Central memory CD8-positive, alpha-beta T cell (primary cell): Measurements from ENCODE around the gene FAM13C.
"Not testable (repeated sequence)": the region's sequence is repeated elsewhere in the genome, so short reads cannot be mapped to it uniquely, and the experiment has no call there.

Source experiments
- ATAC-seq: fragments of 150-1000 bp; cut with Tn5 transposase; replicated peaks from 2 replicates; pipeline ENCODE4 v1.10.0; 2022; ENCODE audit warnings: mild to moderate bottlenecking, moderate FRiP score, moderate number of reproducible peaks; ENCODE audit not compliant: poor library complexity, severe bottlenecking; ENCODE audit errors: extremely low read depth
- DNase-seq, 2 donors: peaks; one replicate each; pipeline ENCODE4 v3.0.0; 2021; ENCODE audit warnings: low spot score in 2 of 2
- H3K27ac Mint-ChIP-seq: one replicate; pipeline ENCODE4 v1.8.0; 2022; ENCODE audit warnings: low read depth, mild to moderate bottlenecking, moderate library complexity, mixed read lengths
- H3K27me3 Mint-ChIP-seq: one replicate; pipeline ENCODE4 v1.8.0; 2022; ENCODE audit warnings: mixed read lengths
- H3K36me3 Mint-ChIP-seq: one replicate; pipeline ENCODE4 v1.8.0; 2022; ENCODE audit warnings: mild to moderate bottlenecking, moderate library complexity, mixed read lengths; ENCODE audit not compliant: insufficient read depth
- H3K4me1 Mint-ChIP-seq: one replicate; pipeline ENCODE4 v1.8.0; 2022; ENCODE audit warnings: mixed read lengths
- H3K4me3 Mint-ChIP-seq: one replicate; pipeline ENCODE4 v1.8.0; 2022; ENCODE audit warnings: mild to moderate bottlenecking, moderate library complexity, mixed read lengths
- H3K9me3 Mint-ChIP-seq: one replicate; pipeline ENCODE4 v1.8.0; 2022; ENCODE audit warnings: mixed read lengths

The FAM13C gene

DNA sequence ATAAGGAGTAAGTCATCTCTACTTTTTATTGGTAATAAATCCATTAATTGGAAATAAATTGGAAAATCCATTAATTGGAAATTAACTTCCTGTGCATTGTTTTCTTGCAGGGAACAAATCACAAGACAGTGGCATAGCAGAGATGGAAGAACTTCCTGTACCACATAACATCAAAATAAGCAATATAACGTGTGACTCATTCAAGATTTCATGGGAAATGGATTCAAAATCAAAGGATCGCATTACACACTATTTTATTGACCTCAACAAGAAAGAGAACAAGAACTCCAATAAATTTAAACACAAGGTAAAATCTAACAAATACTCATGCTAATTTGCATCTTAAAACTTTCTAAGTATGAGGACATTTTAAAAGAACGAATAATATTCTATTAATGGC lies 128.2 kb downstream of the FAM13C start:
- no peaks in the 10 kb centered on the region for H3K27me3 Mint-ChIP-seq
- DNase-seq (no peak), ATAC-seq (no peak)
- no peaks in the 10 kb centered on the region for H3K4me1 Mint-ChIP-seq
- H3K9me3 Mint-ChIP-seq: no peaks in the 10 kb centered on the region
- H3K27ac Mint-ChIP-seq: no peak overlapping the region
- H3K36me3 Mint-ChIP-seq: no peaks in the 10 kb centered on the region
- no peak overlapping the region for H3K4me3 Mint-ChIP-seq

DNA sequence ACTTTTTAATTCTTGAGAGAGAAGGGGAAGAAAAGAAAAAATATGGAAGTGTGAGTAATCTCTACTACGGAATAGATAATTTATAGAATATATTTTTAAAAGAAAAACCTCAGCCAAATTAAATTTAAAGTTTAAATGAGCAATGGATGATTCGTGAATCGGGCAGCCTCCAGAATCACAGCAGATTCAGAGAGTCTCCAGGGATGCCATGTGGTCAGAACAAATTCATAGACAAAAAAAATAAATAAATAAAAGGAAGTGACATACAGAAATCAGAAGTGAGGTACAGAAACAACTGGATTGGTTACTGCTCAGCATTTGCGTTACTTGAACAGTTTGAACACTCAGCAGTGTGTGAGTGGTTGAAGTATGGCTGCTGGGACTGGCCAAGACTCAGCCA lies 132.9 kb downstream of the FAM13C start:
- Mint-ChIP-seq H3K27ac (no peak overlapping the region), H3K27me3 (no peaks in the 10 kb centered on the region), H3K4me3 (no peak overlapping the region), H3K9me3 (no peaks in the 10 kb centered on the region), H3K4me1 (no peaks in the 10 kb centered on the region), H3K36me3 (no peaks in the 10 kb centered on the region)
- ATAC-seq (no peak), DNase-seq (no peak)

GRCh38 chr10:59227136-59227673 lies 135.1 kb downstream of the FAM13C start:
- no peaks in the 10 kb centered on the region for H3K9me3 Mint-ChIP-seq
- H3K4me3 Mint-ChIP-seq: no peak overlapping the region
- no peak overlapping the region for H3K27ac Mint-ChIP-seq
- no peaks in the 10 kb centered on the region for H3K27me3 Mint-ChIP-seq
- ATAC-seq (no peak), DNase-seq (no peak)
- no peaks in the 10 kb centered on the region for H3K4me1 Mint-ChIP-seq
- H3K36me3 Mint-ChIP-seq: no peaks in the 10 kb centered on the region

GRCh38 chr10:59225211-59225610 lies 137.1 kb downstream of the FAM13C start:
- Mint-ChIP-seq H3K27ac (no peak overlapping the region), H3K9me3 (no peaks in the 10 kb centered on the region), H3K4me1 (no peaks in the 10 kb centered on the region), H3K27me3 (no peaks in the 10 kb centered on the region), H3K4me3 (no peak overlapping the region), H3K36me3 (no peaks in the 10 kb centered on the region)
- DNase-seq: no peak
- ATAC-seq: no peak

GRCh38 chr10:59223597-59223996 lies 138.8 kb downstream of the FAM13C start:
- not testable (repeated sequence) for H3K9me3 Mint-ChIP-seq, ATAC-seq, DNase-seq, H3K4me1 Mint-ChIP-seq, H3K27me3 Mint-ChIP-seq, H3K4me3 Mint-ChIP-seq, H3K36me3 Mint-ChIP-seq, H3K27ac Mint-ChIP-seq

DNA sequence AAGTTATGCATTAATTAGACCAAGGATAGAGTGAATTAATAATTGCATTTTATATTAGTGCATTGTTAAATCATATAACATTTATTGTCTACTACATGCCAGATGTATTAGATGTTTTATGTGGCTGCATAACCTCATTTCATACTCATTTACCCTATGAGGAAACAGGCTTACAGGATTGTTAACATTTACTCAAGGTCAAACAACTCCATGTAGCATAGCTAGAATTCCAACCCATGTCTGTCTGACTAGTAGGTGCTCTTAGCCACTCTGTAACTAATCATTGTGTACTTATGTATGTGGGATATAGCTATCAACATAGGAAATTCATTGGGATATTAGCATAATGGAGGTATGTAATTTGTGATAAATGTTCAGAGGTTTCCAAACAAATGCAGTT lies 139.6 kb downstream of the FAM13C start:
- Mint-ChIP-seq H3K9me3 (no peaks in the 10 kb centered on the region), H3K27me3 (no peaks in the 10 kb centered on the region), H3K4me1 (no peaks in the 10 kb centered on the region), H3K36me3 (no peaks in the 10 kb centered on the region), H3K4me3 (no peak overlapping the region), H3K27ac (no peak overlapping the region)
- DNase-seq (no peak), ATAC-seq (no peak)

DNA sequence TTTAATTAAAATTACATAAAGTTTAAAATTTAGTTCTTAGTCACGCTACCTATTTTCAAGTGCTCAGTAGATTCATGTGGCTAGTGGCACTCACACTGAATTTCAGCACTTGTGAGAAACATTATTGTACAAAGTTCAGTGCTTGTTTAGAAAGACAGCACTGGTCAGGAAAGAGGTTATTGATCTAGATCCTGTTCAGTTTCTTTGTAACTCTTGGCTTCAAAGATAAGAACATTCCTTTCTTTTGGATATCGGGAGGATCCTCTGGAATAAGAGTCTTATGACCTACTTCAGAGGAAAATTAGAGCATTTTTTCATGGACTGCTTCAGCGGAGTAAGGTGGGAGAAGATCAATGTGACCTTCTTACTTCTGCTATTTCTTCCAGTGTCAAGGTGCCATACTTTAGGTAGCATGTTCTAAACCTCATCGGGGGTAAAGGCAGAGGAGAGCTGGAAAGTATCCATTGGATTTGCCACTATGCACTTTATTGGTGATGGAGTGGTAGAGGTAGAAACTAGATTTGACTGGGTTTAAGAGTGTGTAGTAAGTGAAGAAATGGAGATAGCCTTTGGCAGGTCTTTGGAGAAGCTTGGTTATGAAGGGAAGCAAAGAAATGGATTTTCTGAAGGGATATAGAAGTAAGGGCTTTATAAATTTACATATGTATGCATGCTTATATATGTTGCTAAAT lies 146.0 kb downstream of the FAM13C start:
- Mint-ChIP-seq H3K27me3 (no peaks in the 10 kb centered on the region), H3K36me3 (no peaks in the 10 kb centered on the region), H3K27ac (no peak overlapping the region), H3K4me3 (no peak overlapping the region), H3K4me1 (no peaks in the 10 kb centered on the region), H3K9me3 (peaks cover 6% of the 10 kb centered on the region)
- ATAC-seq (no peak), DNase-seq (no peak)

DNA sequence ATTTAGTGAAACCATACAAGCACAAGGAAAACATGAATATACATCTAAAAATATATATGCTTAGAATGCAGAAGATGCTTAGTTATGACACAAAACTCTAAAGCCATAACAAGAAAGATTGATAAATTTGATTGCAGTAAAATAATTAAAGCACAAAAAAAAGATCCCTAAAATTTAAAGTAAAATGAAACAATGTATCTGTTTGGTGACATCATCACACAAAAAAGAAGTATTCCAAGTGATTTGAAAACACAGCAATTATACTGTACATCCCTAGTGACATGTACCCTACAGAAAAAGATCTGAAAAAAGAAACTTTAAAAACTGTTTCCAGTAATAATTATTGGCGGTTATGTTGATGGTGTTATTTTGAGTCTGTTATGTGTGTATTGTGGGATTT lies 148.2 kb downstream of the FAM13C start:
- no peak overlapping the region for H3K4me3 Mint-ChIP-seq
- peaks cover 6% of the 10 kb centered on the region for H3K9me3 Mint-ChIP-seq
- no peaks in the 10 kb centered on the region for H3K27me3 Mint-ChIP-seq
- H3K4me1 Mint-ChIP-seq: no peaks in the 10 kb centered on the region
- DNase-seq (no peak), ATAC-seq (no peak)
- H3K36me3 Mint-ChIP-seq: no peaks in the 10 kb centered on the region
- H3K27ac Mint-ChIP-seq: no peak overlapping the region

GRCh38 chr10:59212301-59212798 lies 150.0 kb downstream of the FAM13C start:
- Mint-ChIP-seq H3K4me3 (no peak overlapping the region), H3K36me3 (no peaks in the 10 kb centered on the region), H3K9me3 (peaks cover 11% of the 10 kb centered on the region), H3K27ac (no peak overlapping the region), H3K4me1 (no peaks in the 10 kb centered on the region), H3K27me3 (no peaks in the 10 kb centered on the region)
- ATAC-seq (no peak), DNase-seq (no peak)

- H3K36me3 Mint-ChIP-seq: no peaks in the 10 kb centered on the region
- H3K27ac Mint-ChIP-seq: no peak overlapping the region
- H3K4me3 Mint-ChIP-seq: no peak overlapping the region
- no peaks in the 10 kb centered on the region for H3K27me3 Mint-ChIP-seq
- H3K4me1 Mint-ChIP-seq: no peaks in the 10 kb centered on the region
- ATAC-seq (no peak), DNase-seq (no peak)
- H3K9me3 Mint-ChIP-seq: peaks cover 12% of the 10 kb centered on the region
Observed at GRCh38 chr10:59206204-59206720, 156.1 kb downstream of the FAM13C start.
